ENCODE measurements around the gene XKRX.

- TF ChIP-seq CTCF (IDR thresholded peaks at IDR 0.05) (no peak), POLR2A (IDR thresholded peaks at IDR 0.05) (no peak)
These were observed 15.6 kb downstream of the XKRX start for GRCh38 chrX:100913111-100913510.
